GM23248 (cell line): ENCODE results near the gene ARAP2.

ENCODE experiments used
- EZH2 ChIP-seq: fragments of 200-600 bp; sonication (generic); IDR thresholded peaks from 2 replicates; pipeline ENCODE4 v1.6.1; 2018; ENCODE audit warnings: antibody characterized with exemption, mild to moderate bottlenecking; ENCODE audit not compliant: insufficient read depth, poor library complexity, severe bottlenecking
- EZH2phosphoT487 ChIP-seq: fragments of 200-600 bp; sonication (generic); IDR thresholded peaks from 2 replicates; pipeline ENCODE4 v1.6.1; 2018; ENCODE audit warnings: antibody characterized with exemption, moderate library complexity, mild to moderate bottlenecking, low read depth; ENCODE audit not compliant: insufficient read depth

DNA sequence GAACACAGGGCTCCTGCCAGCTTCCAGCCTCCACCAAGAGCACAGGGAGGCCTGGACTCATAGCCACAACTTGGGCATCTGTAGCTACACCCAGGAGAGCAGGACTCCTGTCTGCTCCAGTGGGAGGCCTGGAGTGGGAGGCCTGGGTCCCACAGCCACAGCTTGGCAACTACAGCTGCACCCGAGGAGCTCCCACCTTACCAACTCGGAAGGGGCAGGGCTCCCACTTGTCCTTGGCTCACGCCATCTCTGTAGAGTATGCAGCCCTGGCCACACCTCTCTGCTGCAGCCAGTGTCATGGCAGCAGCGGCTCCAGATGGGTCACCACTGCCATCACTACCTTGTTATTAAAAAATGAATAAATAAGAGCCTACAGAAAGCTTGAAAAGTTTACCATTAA is 45.5 kb downstream of the ARAP2 start:
- TF ChIP-seq EZH2phosphoT487, result no peak
- no peak for TF ChIP-seq EZH2
